NCI-H1417 treated with DMSO at 0.1 percent for 48 hours (cell line): ENCODE results near the gene COL19A1.
"Not testable (repeated sequence)": the region's sequence is repeated elsewhere in the genome, so short reads cannot be mapped to it uniquely, and the experiment has no call there.

Experiments used
- DNase-seq: peaks from one replicate; lab custom pipeline; 2025; lab: John Stamatoyannopoulos, UW

The COL19A1 gene

GRCh38 chr6:69866770-69867638, 648 bp downstream of the COL19A1 start:
- no peak for DNase-seq

GRCh38 chr6:69867639-69867976, 1.3 kb downstream of the COL19A1 start:
- no peak for DNase-seq

GRCh38 chr6:69868252-69868804, 2.0 kb downstream of the COL19A1 start:
- no peak for DNase-seq

GRCh38 chr6:69868961-69869360, 2.6 kb downstream of the COL19A1 start:
- DNase-seq = no peak

- DNase-seq = no peak
These were observed 4.8 kb downstream of the COL19A1 start for GRCh38 chr6:69871107-69871506.

- no peak for DNase-seq
These were observed 6.9 kb downstream of the COL19A1 start for GRCh38 chr6:69873291-69873690.

GRCh38 chr6:69875715-69876114, 9.4 kb downstream of the COL19A1 start:
- no peak for DNase-seq

- DNase-seq = no peak
These were observed 12.4 kb downstream of the COL19A1 start for GRCh38 chr6:69878795-69879194.

GRCh38 chr6:69880601-69881000, 14.2 kb downstream of the COL19A1 start:
- DNase-seq = no peak

- DNase-seq = no peak
These were observed 15.2 kb downstream of the COL19A1 start for GRCh38 chr6:69881322-69882151.

- DNase-seq = no peak
These were observed 17.2 kb downstream of the COL19A1 start for GRCh38 chr6:69883551-69883950.

GRCh38 chr6:69884231-69884630, 17.9 kb downstream of the COL19A1 start:
- no peak for DNase-seq

GRCh38 chr6:69887026-69887425, 20.7 kb downstream of the COL19A1 start:
- no peak for DNase-seq

- DNase-seq = no peak
These were observed 21.5 kb downstream of the COL19A1 start for GRCh38 chr6:69887714-69888345.

GRCh38 chr6:69888482-69889233, 22.3 kb downstream of the COL19A1 start:
- DNase-seq = no peak

- DNase-seq = not testable (repeated sequence)
These were observed 23.0 kb downstream of the COL19A1 start for GRCh38 chr6:69889234-69889974.

GRCh38 chr6:69892561-69892960, 26.2 kb downstream of the COL19A1 start:
- not testable (repeated sequence) for DNase-seq

- DNase-seq = not testable (repeated sequence)
These were observed 26.9 kb downstream of the COL19A1 start for GRCh38 chr6:69893266-69893665.

GRCh38 chr6:69894578-69895347, 28.4 kb downstream of the COL19A1 start:
- DNase-seq = no peak

GRCh38 chr6:69895396-69895795, 29.0 kb downstream of the COL19A1 start:
- DNase-seq = no peak
